GM12872 (cell line): ENCODE data around the gene PTBP1.

Source experiments
- TF ChIP-seq, protein P1 (sequence below): IDR thresholded peaks from 3 replicates; pipeline ENCODE4 v1.5.1; 2011; ENCODE audit warnings: low read depth, mild to moderate bottlenecking, low read length, moderate library complexity; ENCODE audit not compliant: insufficient read depth

The PTBP1 gene

DNA sequence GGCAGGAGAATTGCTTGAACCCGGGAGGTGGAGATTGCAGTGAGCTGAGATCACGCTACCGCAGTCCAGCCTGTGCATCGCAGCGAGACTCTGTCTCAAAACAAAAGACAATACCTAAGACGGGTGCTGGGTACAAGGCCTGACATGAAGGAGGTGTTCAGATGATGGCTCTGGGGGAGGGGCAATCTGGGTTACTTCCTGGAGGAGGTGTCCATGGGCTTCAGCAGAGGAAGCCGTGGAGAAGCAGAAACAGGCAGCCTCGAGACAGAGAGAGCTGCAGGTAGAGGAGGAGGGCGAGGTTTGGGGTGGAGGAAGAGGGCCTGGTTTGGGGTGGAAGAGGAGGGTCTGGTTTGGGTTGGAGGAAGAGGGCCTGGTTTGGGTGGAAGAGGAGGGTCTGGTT, 42.7 kb upstream of the PTBP1 start:
- TF ChIP-seq, protein P1, sequence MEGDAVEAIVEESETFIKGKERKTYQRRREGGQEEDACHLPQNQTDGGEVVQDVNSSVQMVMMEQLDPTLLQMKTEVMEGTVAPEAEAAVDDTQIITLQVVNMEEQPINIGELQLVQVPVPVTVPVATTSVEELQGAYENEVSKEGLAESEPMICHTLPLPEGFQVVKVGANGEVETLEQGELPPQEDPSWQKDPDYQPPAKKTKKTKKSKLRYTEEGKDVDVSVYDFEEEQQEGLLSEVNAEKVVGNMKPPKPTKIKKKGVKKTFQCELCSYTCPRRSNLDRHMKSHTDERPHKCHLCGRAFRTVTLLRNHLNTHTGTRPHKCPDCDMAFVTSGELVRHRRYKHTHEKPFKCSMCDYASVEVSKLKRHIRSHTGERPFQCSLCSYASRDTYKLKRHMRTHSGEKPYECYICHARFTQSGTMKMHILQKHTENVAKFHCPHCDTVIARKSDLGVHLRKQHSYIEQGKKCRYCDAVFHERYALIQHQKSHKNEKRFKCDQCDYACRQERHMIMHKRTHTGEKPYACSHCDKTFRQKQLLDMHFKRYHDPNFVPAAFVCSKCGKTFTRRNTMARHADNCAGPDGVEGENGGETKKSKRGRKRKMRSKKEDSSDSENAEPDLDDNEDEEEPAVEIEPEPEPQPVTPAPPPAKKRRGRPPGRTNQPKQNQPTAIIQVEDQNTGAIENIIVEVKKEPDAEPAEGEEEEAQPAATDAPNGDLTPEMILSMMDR = no peak

DNA sequence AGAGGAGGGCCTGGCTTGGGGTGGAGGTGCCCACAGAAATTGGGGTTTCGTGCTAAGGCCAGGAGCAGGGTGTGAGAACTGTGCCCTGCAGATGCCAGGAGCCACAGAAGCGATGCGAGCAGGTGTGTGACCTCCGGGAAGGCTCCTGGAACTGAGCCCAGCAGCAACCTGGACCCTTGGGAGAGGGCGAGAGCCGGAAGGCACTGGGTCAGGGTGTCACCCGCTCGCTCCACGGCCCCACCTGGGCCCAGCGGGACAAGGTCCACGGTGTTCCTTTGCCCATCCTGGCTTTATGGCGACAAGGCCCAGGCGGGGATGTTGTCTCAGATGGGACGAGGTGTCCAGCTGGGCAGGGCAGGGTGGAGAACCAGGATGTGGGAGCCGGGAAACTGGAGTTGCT, 42.2 kb upstream of the PTBP1 start:
- TF ChIP-seq, protein P1 = no peak

DNA sequence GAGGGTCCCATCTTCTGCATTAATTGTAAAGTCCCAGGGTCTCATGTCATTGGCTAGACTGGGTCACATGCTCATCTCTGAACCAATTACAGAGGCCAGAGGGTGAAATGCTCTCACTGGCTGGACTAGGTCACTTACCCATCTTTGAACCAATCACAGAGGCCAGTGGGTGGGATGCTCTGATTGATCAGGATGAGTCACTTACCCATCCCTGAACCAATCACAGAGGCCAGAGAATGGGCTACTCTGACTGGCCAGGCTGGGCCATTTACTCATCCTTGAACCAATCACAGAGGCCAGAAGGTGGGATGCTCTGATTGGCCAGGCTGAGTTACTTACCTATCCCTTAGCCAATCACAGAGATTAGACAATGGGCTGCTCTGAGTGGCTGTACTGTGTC, 41.0 kb upstream of the PTBP1 start:
- TF ChIP-seq, protein P1 = no peak

DNA sequence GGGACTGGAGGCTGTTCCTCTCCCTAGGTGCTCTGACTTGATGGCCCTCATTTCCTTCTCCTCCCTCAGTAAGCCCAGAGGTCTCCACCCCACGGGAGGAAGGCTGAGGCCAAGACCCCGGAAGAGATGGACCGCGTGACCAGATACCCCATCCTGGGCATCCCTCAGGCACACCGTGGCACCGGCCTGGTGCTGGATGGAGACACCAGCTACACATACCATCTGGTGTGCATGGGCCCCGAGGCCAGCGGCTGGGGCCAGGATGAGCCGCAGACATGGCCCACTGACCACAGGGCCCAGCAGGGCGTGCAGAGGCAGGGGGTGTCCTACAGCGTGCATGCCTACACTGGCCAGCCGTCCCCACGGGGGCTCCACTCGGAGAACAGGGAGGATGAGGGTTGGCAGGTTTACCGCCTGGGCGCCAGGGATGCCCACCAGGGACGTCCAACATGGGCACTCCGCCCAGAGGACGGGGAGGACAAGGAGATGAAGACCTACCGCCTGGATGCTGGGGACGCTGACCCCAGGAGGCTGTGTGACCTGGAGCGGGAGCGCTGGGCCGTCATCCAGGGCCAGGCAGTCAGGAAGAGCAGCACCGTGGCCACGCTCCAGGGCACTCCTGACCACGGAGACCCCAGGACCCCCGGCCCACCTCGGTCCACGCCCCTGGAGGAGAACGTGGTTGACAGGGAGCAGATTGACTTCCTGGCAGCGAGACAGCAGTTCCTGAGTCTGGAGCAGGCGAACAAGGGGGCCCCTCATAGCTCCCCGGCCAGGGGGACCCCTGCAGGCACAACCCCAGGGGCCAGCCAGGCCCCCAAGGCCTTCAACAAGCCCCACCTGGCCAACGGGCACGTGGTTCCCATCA, 40.2 kb upstream of the PTBP1 start:
- TF ChIP-seq, protein P1 = no peak

DNA sequence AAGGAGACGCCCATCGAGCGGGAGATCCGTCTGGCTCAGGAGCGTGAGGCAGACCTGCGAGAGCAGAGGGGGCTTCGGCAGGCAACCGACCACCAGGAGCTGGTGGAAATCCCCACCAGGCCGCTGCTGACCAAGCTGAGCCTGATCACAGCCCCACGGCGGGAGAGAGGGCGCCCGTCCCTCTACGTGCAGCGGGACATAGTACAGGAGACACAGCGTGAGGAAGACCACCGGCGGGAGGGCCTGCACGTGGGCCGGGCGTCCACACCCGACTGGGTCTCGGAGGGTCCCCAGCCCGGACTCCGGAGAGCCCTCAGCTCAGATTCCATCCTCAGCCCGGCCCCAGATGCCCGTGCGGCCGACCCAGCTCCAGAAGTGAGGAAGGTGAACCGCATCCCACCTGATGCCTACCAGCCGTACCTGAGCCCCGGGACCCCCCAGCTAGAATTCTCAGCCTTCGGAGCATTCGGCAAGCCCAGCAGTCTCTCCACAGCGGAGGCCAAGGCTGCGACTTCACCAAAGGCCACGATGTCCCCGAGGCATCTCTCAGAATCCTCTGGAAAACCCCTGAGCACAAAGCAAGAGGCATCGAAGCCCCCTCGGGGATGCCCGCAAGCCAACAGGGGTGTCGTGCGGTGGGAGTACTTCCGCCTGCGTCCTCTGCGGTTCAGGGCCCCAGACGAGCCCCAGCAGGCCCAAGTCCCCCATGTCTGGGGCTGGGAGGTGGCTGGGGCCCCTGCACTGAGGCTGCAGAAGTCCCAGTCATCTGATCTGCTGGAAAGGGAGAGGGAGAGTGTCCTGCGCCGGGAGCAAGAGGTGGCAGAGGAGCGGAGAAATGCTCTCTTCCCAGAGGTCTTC, 39.2 kb upstream of the PTBP1 start:
- TF ChIP-seq, protein P1 = no peak

DNA sequence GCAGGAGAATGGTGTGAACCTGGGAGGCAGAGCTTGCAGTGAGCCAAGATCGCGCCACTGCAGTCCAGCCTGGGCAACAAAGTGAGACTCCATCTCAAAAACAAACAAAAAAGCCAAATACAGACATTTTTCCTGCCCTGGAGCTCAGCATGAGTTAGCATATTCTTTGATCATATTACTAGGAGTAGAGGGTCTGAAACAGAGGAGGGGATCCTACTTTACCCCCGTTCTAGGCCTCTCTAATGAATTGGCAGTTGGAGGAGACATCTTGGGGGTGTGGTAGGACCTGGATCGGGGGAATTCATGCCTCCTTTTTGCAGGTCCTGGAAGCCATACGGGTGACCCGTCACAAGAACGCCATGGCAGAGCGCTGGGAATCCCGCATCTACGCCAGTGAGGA, 34.1 kb upstream of the PTBP1 start:
- TF ChIP-seq, protein P1 = no peak

DNA sequence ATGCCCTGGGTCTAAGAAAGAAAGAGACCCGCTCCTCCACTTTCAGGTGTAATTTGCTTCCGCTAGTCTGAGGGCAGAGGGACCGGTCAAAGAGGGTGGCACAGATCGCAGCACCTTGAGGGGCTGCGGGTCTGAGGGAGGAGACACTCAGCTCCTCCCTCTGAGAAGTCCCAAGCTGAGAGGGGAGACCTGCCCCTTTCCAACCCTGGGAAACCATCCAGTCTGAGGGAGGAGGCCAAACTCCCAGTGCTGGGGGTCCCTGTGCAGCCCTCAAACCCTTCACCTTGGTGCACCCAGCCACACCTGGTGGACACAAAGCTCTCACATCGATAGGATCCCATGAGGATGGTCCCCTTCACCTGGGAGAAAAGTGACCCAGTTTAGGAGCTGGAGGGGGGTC, 33.4 kb upstream of the PTBP1 start:
- TF ChIP-seq, protein P1 = no peak
